Gastroesophageal sphincter (tissue), 4 donors: ENCODE results near the gene CD2. TPM values are rescaled to one million over a fixed set of nuclear protein-coding genes. Genes with fewer than 3 reads are reported as not detected.

ENCODE experiments used
- ATAC-seq: fragments of 150-250 bp; one replicate; pipeline ENCODE4 v1.9.1; 2016; ENCODE audit warnings: mild to moderate bottlenecking, moderate library complexity
- H3K27ac ChIP-seq, 4 donors: fragments of 200-600 bp; sonication (generic) in 3 of 4; 1 replicate in 3 of 4; 2 replicates in 1 of 4; pipeline ENCODE4 v1.5.1; 2016 to 2019
- H3K27me3 ChIP-seq: fragments of 200-600 bp; sonication (generic); one replicate; pipeline ENCODE4 v1.5.1; 2019
- H3K36me3 ChIP-seq, 2 donors: fragments of 200-600 bp; sonication (generic); one replicate each; pipeline ENCODE4 v1.5.1; 2019; ENCODE audit warnings: control low read depth in 1 of 2
- H3K4me1 ChIP-seq, 3 donors: fragments of 200-600 bp; sonication (generic); 1 replicate in 2 of 3; 2 replicates in 1 of 3; pipeline ENCODE4 v1.5.1; 2016 to 2019; ENCODE audit warnings: control low read depth in 2 of 3
- H3K4me3 ChIP-seq, 2 donors: fragments of 200-600 bp; sonication (generic); one replicate each; pipeline ENCODE4 v1.5.1; 2019; ENCODE audit warnings: mild to moderate bottlenecking in 1 of 2, moderate library complexity in 1 of 2
- H3K9me3 ChIP-seq, 3 donors: fragments of 200-600 bp; sonication (generic); one replicate each; pipeline ENCODE4 v1.5.1; 2017 to 2019; ENCODE audit warnings: control low read depth in 2 of 3
- EP300 ChIP-seq: sonication (generic); formaldehyde crosslinking; IDR thresholded peaks from one replicate; pipeline ENCODE4 v1.6.1; 2017; ENCODE audit warnings: antibody characterized with exemption, mild to moderate bottlenecking
- POLR2A ChIP-seq, 2 donors: fragments of 450-650 bp; IDR thresholded peaks; one replicate each; pipeline ENCODE4 v1.6.1; 2017; ENCODE audit warnings: antibody characterized with exemption in 2 of 2, mild to moderate bottlenecking in 2 of 2, moderate library complexity in 1 of 2
- POLR2AphosphoS5 ChIP-seq: sonication (generic); formaldehyde crosslinking; IDR thresholded peaks from one replicate; pipeline ENCODE4 v1.6.1; 2017; ENCODE audit warnings: antibody characterized with exemption
- WGBS, 2 donors: methylation state at CpG; one replicate each; pipeline ENCODE4 v1.1.5; 2018; ENCODE audit warnings: low coverage in 1 of 2; 5-methylcytosine and 5-hydroxymethylcytosine counted together
- total RNA-seq, 4 donors: library from RNA; depleted of rRNA; stranded (reverse); fragments of >200 nt; gene quantifications; one replicate each; pipeline ENCODE4 v1.1.0, GENCODE V29; 2016
- TF ChIP-seq, protein P1 (sequence below), 4 experiments: fragments of 200-600 bp in 2 of 4; fragments of 450-650 bp in 2 of 4; sonication (generic) in 1 of 4; IDR thresholded peaks; one replicate each; pipeline ENCODE4 v1.5.1; 2017 to 2019; ENCODE audit warnings: antibody characterized with exemption in 4 of 4, mild to moderate bottlenecking in 2 of 4, moderate library complexity in 2 of 4

Gene CD2
- total RNA-seq, 4 donors from 2014 or later, result 1.1 to 1.8 (median 1.2) TPM; not detected in 1

DNA sequence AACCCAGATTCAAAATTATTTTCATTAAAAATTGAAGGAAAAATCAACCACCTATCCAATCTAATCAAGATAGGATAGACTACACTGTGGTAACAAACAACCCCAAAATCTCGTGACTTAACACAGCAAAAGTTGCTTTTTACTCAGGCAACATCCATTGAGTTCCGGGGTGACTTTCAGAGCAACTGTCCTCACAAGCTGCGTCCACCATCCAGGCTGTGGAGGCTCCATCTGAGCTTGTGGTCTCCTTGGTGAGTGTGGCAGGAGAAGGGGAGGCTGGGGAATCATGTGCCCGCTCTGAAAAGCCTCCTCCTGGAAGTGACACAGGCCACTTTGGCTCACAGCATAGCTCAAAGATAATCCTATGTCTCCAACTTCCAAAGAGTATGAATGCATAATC is 52.4 kb downstream of the CD2 start:
- Histone ChIP-seq H3K4me1 (no peaks in the 10 kb centered on the region), H3K36me3 (no peaks in the 10 kb centered on the region), H3K4me3 (no peak overlapping the region), H3K27me3 (no peaks in the 10 kb centered on the region), H3K9me3 (no peaks in the 10 kb centered on the region), H3K27ac (no peak overlapping the region)
- TF ChIP-seq EP300, result no peak
- TF ChIP-seq, protein P1, sequence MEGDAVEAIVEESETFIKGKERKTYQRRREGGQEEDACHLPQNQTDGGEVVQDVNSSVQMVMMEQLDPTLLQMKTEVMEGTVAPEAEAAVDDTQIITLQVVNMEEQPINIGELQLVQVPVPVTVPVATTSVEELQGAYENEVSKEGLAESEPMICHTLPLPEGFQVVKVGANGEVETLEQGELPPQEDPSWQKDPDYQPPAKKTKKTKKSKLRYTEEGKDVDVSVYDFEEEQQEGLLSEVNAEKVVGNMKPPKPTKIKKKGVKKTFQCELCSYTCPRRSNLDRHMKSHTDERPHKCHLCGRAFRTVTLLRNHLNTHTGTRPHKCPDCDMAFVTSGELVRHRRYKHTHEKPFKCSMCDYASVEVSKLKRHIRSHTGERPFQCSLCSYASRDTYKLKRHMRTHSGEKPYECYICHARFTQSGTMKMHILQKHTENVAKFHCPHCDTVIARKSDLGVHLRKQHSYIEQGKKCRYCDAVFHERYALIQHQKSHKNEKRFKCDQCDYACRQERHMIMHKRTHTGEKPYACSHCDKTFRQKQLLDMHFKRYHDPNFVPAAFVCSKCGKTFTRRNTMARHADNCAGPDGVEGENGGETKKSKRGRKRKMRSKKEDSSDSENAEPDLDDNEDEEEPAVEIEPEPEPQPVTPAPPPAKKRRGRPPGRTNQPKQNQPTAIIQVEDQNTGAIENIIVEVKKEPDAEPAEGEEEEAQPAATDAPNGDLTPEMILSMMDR (IDR thresholded peaks at IDR 0.05), result no peak
- no peak for TF ChIP-seq POLR2A (IDR thresholded peaks at IDR 0.05)
- TF ChIP-seq POLR2AphosphoS5, result no peak
- no peak for ATAC-seq
- 92 to 94% methylated on average over 3 to 4 of the region's 4 CpGs for WGBS, 2 donors

DNA sequence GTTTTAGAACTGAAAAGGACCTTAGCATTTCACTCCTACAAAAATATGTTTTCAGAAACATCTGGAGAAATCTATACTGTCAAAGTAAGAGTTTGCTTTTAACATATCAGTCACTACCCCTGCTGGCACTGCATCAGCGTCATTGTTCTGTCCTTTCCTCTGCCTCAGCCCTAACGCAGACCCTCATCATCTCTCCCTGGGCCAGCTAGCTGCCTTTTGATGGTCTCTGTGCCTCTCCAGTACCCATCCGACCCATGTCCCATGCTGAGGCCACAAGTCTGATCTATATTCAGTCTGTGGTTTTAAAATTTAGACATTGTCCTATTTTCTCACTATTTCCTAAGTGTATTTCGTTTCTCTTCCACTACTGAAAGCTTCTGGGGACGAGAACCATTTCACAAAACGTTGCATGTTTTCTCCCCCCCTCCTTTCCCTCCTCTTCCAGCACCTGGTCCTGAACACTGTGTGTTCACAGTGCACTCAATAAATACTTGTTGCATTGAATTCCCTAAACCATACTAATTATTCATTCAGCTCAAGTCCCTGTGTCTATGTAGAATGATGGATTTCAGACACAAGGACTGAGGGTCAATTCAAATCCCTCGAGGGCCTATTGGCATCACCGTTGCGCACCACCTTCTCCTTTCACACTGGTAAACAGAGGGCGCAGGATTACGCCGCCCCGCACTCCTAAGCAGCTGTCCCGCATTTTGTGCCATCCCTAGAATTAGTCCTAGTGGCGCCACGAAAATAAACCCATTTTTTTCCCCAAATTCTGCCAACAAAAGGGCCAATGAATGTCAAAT is 53.4 kb downstream of the CD2 start:
- no peaks in the 10 kb centered on the region for H3K4me1 ChIP-seq
- H3K4me3 ChIP-seq, result no peak overlapping the region
- no peaks in the 10 kb centered on the region for H3K36me3 ChIP-seq
- no peak overlapping the region for H3K27ac ChIP-seq
- 74 to 82% methylated on average over 11 to 15 of the region's 16 CpGs for whole genome bisulfite sequencing, 2 donors
- no peak for ATAC-seq
- H3K27me3 ChIP-seq, result no peaks in the 10 kb centered on the region
- H3K9me3 ChIP-seq, result no peaks in the 10 kb centered on the region
- TF ChIP-seq EP300 (no peak), POLR2A (IDR thresholded peaks at IDR 0.05) (no peak), POLR2AphosphoS5 (no peak)
- TF ChIP-seq, protein P1 (IDR thresholded peaks at IDR 0.05), result no peak

DNA sequence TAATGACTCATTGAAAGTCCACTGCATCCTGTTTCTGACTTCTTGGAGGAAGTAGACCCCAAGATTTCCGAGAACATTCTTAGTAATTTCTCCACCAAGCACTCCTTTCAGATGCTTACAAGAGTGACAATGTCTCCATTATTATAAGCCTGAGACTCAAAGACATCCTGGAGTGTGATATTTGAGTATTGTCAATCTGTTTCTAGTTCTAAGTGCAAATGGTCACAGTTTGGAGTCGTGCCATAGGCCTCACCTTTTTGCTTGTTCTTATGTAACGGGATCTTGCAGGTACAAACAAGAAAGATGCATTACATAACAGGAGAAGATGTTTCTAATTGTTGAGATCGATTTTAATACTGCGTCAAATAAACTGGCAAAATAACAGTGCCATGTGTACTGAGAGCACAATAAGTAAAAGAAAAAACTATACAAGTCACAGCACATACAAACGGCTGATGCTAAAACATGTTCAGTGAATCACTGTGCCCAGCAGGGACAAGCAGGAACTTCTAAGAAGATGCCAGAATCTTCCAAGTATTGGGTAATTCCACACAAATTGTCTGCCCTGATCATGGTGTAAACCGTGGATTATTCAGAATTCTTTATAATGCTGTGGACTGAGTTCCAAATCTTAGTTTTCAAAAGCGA is 54.1 kb downstream of the CD2 start:
- Histone ChIP-seq H3K4me3 (no peak overlapping the region), H3K36me3 (no peaks in the 10 kb centered on the region), H3K27me3 (no peaks in the 10 kb centered on the region), H3K9me3 (no peaks in the 10 kb centered on the region), H3K27ac (no peak overlapping the region), H3K4me1 (no peaks in the 10 kb centered on the region)
- no peak for ATAC-seq
- 65 to 80% methylated on average over 6 to 8 of the region's 8 CpGs for WGBS, 2 donors
- no peak for TF ChIP-seq POLR2A (IDR thresholded peaks at IDR 0.05)
- no peak for TF ChIP-seq EP300
- TF ChIP-seq, protein P1 (IDR thresholded peaks at IDR 0.05), result no peak

DNA sequence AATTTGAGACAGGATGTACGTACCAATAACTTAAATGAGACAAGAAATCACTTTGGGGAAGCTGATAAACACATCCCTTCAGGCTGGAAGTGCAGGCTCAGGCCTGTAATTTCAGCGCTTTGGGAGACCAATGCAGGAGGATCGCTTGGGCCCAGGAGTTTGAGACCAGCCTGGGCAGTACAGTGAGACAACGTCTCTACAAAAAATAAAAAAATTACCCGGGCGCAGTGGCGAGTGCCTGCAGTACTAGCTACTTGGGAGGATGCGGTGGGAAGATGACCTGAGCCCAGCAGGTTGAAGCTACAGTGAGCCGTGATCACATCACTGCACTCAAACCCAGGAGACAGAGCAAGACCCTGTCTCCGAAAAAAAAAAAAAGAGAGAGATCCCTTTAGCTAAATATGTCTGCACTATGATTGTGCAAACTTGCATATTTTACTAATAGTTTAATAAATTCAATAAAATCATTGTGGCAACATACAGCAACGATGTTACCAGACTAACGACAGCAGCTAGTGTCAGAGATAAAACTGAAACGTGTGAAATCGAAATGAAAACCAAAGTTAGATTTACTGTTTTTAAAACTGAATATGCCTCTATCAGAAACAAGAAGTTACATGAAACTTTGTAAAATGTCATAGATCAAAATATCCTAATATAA is 54.7 kb downstream of the CD2 start:
- H3K27me3 ChIP-seq, result no peaks in the 10 kb centered on the region
- ATAC-seq, result no peak
- no peaks in the 10 kb centered on the region for H3K36me3 ChIP-seq
- H3K9me3 ChIP-seq, result no peaks in the 10 kb centered on the region
- H3K27ac ChIP-seq, result no peak overlapping the region
- H3K4me1 ChIP-seq, result no peaks in the 10 kb centered on the region
- WGBS, 2 donors, result 88 to 89% methylated on average over 14 of the region's 14 CpGs
- TF ChIP-seq, protein P1 (IDR thresholded peaks at IDR 0.05), result no peak
- TF ChIP-seq EP300 (no peak), POLR2AphosphoS5 (no peak), POLR2A (IDR thresholded peaks at IDR 0.05) (no peak)
- no peak overlapping the region for H3K4me3 ChIP-seq
